DOHH2 (cell line): ENCODE data around the gene BCL11B.

ENCODE experiments used
- EZH2phosphoT487 ChIP-seq: fragments of 200-600 bp; sonication (generic); IDR thresholded peaks from 2 replicates; pipeline ENCODE4 v1.6.1; 2017; ENCODE audit warnings: borderline replicate concordance, mild to moderate bottlenecking, antibody characterized with exemption, low read length, moderate library complexity, mixed read lengths
- TF ChIP-seq, protein P1 (sequence below): fragments of 200-600 bp; sonication (generic); IDR thresholded peaks from one replicate; pipeline ENCODE4 v1.5.1; 2014; ENCODE audit warnings: antibody characterized with exemption, mild to moderate bottlenecking, low read depth, low read length; ENCODE audit not compliant: poor library complexity, severe bottlenecking

DNA sequence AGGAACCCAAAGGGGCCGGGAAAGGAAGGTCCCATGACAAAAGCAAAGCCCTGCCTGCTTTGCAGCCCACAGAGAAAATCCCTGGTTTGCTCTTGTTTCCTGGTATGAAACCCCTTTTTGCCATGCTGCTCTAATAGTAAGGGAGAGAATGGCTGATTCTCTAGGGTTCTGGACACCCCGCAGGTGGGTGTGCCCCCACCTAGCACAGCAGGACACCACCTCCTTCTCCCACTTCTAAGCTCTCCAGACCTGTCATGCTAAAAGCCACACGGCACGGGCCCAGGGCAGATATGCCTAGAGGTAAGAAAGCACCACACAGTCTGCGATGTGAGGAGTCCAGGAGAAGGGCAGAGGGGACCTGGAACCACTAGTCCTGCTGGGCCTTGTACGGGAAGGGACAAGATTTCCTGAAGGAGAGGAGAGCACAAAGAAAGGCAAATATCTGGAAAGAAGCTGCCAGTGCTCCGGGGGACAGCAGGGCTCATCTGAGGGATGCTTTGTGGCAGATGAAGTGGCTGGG is 113.3 kb downstream of the BCL11B start:
- TF ChIP-seq, protein P1, sequence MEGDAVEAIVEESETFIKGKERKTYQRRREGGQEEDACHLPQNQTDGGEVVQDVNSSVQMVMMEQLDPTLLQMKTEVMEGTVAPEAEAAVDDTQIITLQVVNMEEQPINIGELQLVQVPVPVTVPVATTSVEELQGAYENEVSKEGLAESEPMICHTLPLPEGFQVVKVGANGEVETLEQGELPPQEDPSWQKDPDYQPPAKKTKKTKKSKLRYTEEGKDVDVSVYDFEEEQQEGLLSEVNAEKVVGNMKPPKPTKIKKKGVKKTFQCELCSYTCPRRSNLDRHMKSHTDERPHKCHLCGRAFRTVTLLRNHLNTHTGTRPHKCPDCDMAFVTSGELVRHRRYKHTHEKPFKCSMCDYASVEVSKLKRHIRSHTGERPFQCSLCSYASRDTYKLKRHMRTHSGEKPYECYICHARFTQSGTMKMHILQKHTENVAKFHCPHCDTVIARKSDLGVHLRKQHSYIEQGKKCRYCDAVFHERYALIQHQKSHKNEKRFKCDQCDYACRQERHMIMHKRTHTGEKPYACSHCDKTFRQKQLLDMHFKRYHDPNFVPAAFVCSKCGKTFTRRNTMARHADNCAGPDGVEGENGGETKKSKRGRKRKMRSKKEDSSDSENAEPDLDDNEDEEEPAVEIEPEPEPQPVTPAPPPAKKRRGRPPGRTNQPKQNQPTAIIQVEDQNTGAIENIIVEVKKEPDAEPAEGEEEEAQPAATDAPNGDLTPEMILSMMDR, result no peak
- no peak for TF ChIP-seq EZH2phosphoT487
